Spinal cord (tissue), 10 donors: ENCODE measurements around the gene ICAM1. TPM values are rescaled to one million over a fixed set of nuclear protein-coding genes. Genes with fewer than 3 reads are reported as not detected.

ENCODE experiments used
- DNase-seq, 6 donors: peaks; one replicate each; pipeline versions ENCODE4 v3.0.0 to v3.0.0-alpha.2; 2013 to 2015; ENCODE audit warnings: low spot score in 6 of 6, low read depth in 4 of 6
- H3K27ac ChIP-seq: one replicate; pipeline ENCODE4 v1.5.1; 2013; ENCODE audit warnings: low read depth, low read length, control low read depth
- H3K27me3 ChIP-seq: one replicate; pipeline ENCODE4 v1.6.1; 2013; ENCODE audit warnings: low read length; ENCODE audit not compliant: control insufficient read depth, insufficient read depth
- H3K36me3 ChIP-seq: one replicate; pipeline ENCODE4 v1.6.1; 2013; ENCODE audit warnings: low read length; ENCODE audit not compliant: control insufficient read depth, insufficient read depth
- H3K4me1 ChIP-seq: one replicate; pipeline ENCODE4 v1.6.1; 2013; ENCODE audit warnings: low read length; ENCODE audit not compliant: control insufficient read depth, insufficient read depth
- H3K4me3 ChIP-seq: one replicate; pipeline ENCODE4 v1.5.1; 2013; ENCODE audit warnings: low read depth, low read length, control low read depth
- H3K9me3 ChIP-seq: one replicate; pipeline ENCODE4 v1.6.1; 2013; ENCODE audit warnings: low read length; ENCODE audit not compliant: control insufficient read depth, insufficient read depth
- WGBS: methylation state at CpG from one replicate; pipeline ENCODE4 v1.1.5; 2013; ENCODE audit warnings: missing lambda C conversion rate; ENCODE audit not compliant: insufficient coverage; 5-methylcytosine and 5-hydroxymethylcytosine counted together
- polyA plus RNA-seq, 2 donors: library from polyadenylated mRNA; unstranded; fragments of 120-200 nt; gene quantifications; one replicate each; pipeline ENCODE4 v1.2.1, GENCODE V29; 2013; ENCODE audit not compliant: insufficient read length in 2 of 2
- total RNA-seq, 2 donors: library from RNA; depleted of rRNA in 1 of 2; stranded (reverse); fragments of 120-200 nt in 1 of 2; fragments of >200 nt in 1 of 2; gene quantifications; one replicate each; pipeline versions ENCODE4 v1.2.3 to v1.2.4, GENCODE V29; 2013 to 2014
- donor health status: healthy.

ICAM1 gene
- total and polyA plus RNA-seq, 4 donors = 2.5 to 10.4 (median 4.3) TPM

GRCh38 chr19:10321417-10321797, 50.5 kb downstream of the ICAM1 start:
- Histone ChIP-seq H3K27ac (no peak overlapping the region), H3K9me3 (no peaks in the 10 kb centered on the region), H3K4me1 (no peaks in the 10 kb centered on the region), H3K36me3 (peaks cover 100% of the 10 kb centered on the region), H3K4me3 (no peak overlapping the region), H3K27me3 (no peaks in the 10 kb centered on the region)
- 92% methylated on average over 10 of the region's 11 CpGs for WGBS
- DNase-seq = no peak

- no peak overlapping the region for H3K27ac ChIP-seq
- no peak overlapping the region for H3K4me3 ChIP-seq
- no peaks in the 10 kb centered on the region for H3K9me3 ChIP-seq
- 93% methylated on average over 16 of the region's 19 CpGs for WGBS
- H3K27me3 ChIP-seq = no peaks in the 10 kb centered on the region
- peaks cover 99% of the 10 kb centered on the region for H3K36me3 ChIP-seq
- no peak for DNase-seq
- H3K4me1 ChIP-seq = no peaks in the 10 kb centered on the region
Measured at GRCh38 chr19:10321874-10322835, 51.2 kb downstream of the ICAM1 start.

- H3K27me3 ChIP-seq = no peaks in the 10 kb centered on the region
- peaks cover 99% of the 10 kb centered on the region for H3K36me3 ChIP-seq
- H3K4me3 ChIP-seq = no peak overlapping the region
- H3K4me1 ChIP-seq = no peaks in the 10 kb centered on the region
- H3K27ac ChIP-seq = no peak overlapping the region
- H3K9me3 ChIP-seq = no peaks in the 10 kb centered on the region
- DNase-seq = no peak
- 95% methylated on average over 7 of the region's 8 CpGs for WGBS
Measured at GRCh38 chr19:10325732-10326131, 54.8 kb downstream of the ICAM1 start.

- H3K4me1 ChIP-seq = peaks cover 15% of the 10 kb centered on the region
- DNase-seq = no peak
- H3K4me3 ChIP-seq = no peak overlapping the region
- 99% methylated on average over 6 of the region's 7 CpGs for WGBS
- no peaks in the 10 kb centered on the region for H3K27me3 ChIP-seq
- H3K27ac ChIP-seq = no peak overlapping the region
- H3K36me3 ChIP-seq = peaks cover 85% of the 10 kb centered on the region
- no peaks in the 10 kb centered on the region for H3K9me3 ChIP-seq
Measured at GRCh38 chr19:10327793-10328192, 56.9 kb downstream of the ICAM1 start.

GRCh38 chr19:10328558-10329429, 57.9 kb downstream of the ICAM1 start:
- no peaks in the 10 kb centered on the region for H3K27me3 ChIP-seq
- H3K27ac ChIP-seq = no peak overlapping the region
- peaks cover 17% of the 10 kb centered on the region for H3K4me1 ChIP-seq
- no peak overlapping the region for H3K4me3 ChIP-seq
- no peak for DNase-seq
- 95% methylated on average over 37 of the region's 41 CpGs for WGBS
- H3K9me3 ChIP-seq = no peaks in the 10 kb centered on the region
- H3K36me3 ChIP-seq = peaks cover 75% of the 10 kb centered on the region

GRCh38 chr19:10329555-10329954, 58.6 kb downstream of the ICAM1 start:
- H3K9me3 ChIP-seq = no peaks in the 10 kb centered on the region
- H3K4me1 ChIP-seq = peaks cover 25% of the 10 kb centered on the region
- no peaks in the 10 kb centered on the region for H3K27me3 ChIP-seq
- no peak for DNase-seq
- whole genome bisulfite sequencing = 94% methylated on average over 13 of the region's 13 CpGs
- no peak overlapping the region for H3K27ac ChIP-seq
- H3K4me3 ChIP-seq = no peak overlapping the region
- H3K36me3 ChIP-seq = peaks cover 67% of the 10 kb centered on the region

- peaks cover 40% of the 10 kb centered on the region for H3K36me3 ChIP-seq
- H3K27me3 ChIP-seq = no peaks in the 10 kb centered on the region
- peak overlapping the region; percentile 99 for H3K27ac ChIP-seq
- 31% methylated on average over 17 of the region's 18 CpGs for WGBS
- H3K4me3 ChIP-seq = peak overlapping the region; percentile 99
- no peak for DNase-seq
- H3K9me3 ChIP-seq = no peaks in the 10 kb centered on the region
- peaks cover 38% of the 10 kb centered on the region for H3K4me1 ChIP-seq
Measured at GRCh38 chr19:10332158-10332964, 61.4 kb downstream of the ICAM1 start.

GRCh38 chr19:10332965-10333757, 62.2 kb downstream of the ICAM1 start, which contains the start of gene RAVER1:
TSS of gene RAVER1 (minus strand) at chr19:10333529. CDS start at chr19:10333507, 22 bp downstream.
- Histone ChIP-seq H3K4me1 (peaks cover 38% of the 10 kb centered on the region), H3K27ac (peak within 1 kb of the TSS; percentile 99), H3K4me3 (peak within 1 kb of the TSS; percentile 99), H3K27me3 (no peaks in the 10 kb centered on the region), H3K36me3 (peaks cover 32% of the 10 kb centered on the region), H3K9me3 (no peaks in the 10 kb centered on the region)
- WGBS = under 1% methylated on average over 75 of the region's 82 CpGs
- DNase-seq = peak; percentile 91 to 99 (median 97)
